SK-N-MC (cell line): ENCODE measurements around the gene CCDC69.
A peak's percentile ranks its signal among the peaks of the same experiment; 100 is the strongest.
"Not testable (repeated sequence)": the region's sequence is repeated elsewhere in the genome, so short reads cannot be mapped to it uniquely, and the experiment has no call there.

Experiments used
- DNase-seq: peaks from one replicate; pipeline ENCODE4 v3.0.0-alpha.2; 2011; ENCODE audit warnings: low read depth, low spot score
- H3K27ac ChIP-seq: fragments of 200-600 bp; sonication (generic); 2 replicates; pipeline ENCODE4 v1.5.1; 2016; ENCODE audit warnings: mixed run types
- H3K36me3 ChIP-seq: fragments of 200-600 bp; sonication (generic); 2 replicates; pipeline ENCODE4 v1.6.1; 2017; ENCODE audit warnings: antibody characterized with exemption, low read length, mixed read lengths; ENCODE audit not compliant: insufficient read depth
- H3K4me3 ChIP-seq: fragments of 200-600 bp; sonication (generic); 2 replicates; pipeline ENCODE4 v1.5.1; 2016
- H3K9ac ChIP-seq: fragments of 200-600 bp; sonication (generic); 2 replicates; pipeline ENCODE4 v1.8.0; 2017; ENCODE audit warnings: mixed run types, mixed read lengths; ENCODE audit not compliant: insufficient read length
- H3K9me3 ChIP-seq: fragments of 200-600 bp; sonication (generic); 2 replicates; pipeline ENCODE4 v1.6.1; 2017; ENCODE audit warnings: low read depth, mild to moderate bottlenecking, antibody characterized with exemption, low read length, moderate library complexity, mixed read lengths
- EZH2 ChIP-seq: fragments of 200-600 bp; sonication (generic); IDR thresholded peaks from one replicate; pipeline ENCODE4 v1.6.1; 2017; ENCODE audit warnings: antibody characterized with exemption
- FOXP2 ChIP-seq: optimal IDR thresholded peaks from 2 replicates; pipeline ENCODE3; 2011; ENCODE audit warnings: mild to moderate bottlenecking, moderate library complexity; ENCODE audit not compliant: insufficient read depth; ENCODE audit errors: extremely low read length, control extremely low read depth
- POLR2AphosphoS5 ChIP-seq: IDR thresholded peaks from 2 replicates; pipeline ENCODE4 v1.6.1; 2012; ENCODE audit warnings: mild to moderate bottlenecking, low read depth, low read length, borderline replicate concordance

CCDC69 gene

DNA sequence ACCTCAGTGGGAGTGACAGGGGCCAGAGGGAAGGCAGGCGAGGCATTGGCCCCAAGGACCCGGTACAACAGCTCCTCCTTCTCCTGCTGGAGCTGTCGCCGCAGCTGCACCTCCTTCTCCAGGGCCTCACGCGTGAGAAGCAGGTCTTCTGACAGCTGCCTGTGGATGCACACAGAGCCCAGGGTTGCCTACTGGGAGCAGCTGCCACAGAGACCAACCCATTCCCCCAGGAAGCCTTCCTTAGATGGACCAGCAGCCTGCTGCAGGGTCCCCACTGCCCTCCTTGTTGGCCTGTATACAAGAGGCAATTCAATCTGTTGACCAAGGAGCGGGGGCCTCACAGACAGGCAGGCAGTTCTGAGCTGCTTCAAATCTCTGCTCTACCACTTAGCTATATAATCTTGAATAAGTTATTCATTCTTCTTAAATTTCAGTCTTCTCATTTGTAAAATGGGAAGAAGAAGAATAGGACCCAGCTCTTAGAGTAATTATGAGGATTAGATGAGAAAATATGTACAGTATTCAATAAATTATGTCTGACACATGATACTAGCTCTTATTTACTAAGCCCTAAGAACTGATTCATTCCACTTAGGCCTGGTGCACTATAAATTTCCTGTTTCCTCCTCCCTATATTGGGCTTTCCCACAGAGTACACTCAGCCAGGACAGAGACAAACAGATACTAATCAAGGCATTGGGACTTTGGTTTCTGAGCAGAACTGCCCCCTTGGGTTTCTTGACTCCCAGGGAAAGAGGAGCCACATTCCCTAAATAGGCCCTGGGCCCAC, 40.2 kb downstream of the CCDC69 start:
- DNase-seq, result no peak
- Histone ChIP-seq H3K9me3 (no peaks in the 10 kb centered on the region), H3K27ac (peak overlapping the region; percentile 56), H3K36me3 (no peaks in the 10 kb centered on the region), H3K9ac (no peak overlapping the region), H3K4me3 (no peak overlapping the region)
- TF ChIP-seq POLR2AphosphoS5 (no peak), FOXP2 (no peak), EZH2 (no peak)

DNA sequence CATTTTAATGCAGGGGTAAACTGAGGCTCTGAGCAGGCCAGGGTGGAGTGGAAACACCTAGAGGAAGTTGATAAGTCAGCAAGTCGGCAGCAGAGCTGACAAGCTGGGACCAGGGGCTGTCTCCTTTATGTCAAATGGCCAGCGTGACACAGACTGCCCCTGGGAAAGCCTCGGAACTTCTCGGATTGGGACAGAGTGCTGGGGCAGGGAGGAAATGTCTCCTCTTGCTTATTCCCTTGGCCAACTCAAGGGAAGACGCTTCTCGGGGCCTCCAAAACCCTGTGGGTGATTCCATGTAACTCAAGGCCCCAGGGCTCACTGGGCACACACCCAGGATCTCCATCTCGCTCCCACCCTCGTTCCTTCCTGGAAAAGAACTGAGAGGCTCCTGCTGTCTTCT, 40.9 kb downstream of the CCDC69 start:
- H3K4me3 ChIP-seq, result no peak overlapping the region
- H3K27ac ChIP-seq, result no peak overlapping the region
- no peaks in the 10 kb centered on the region for H3K9me3 ChIP-seq
- DNase-seq, result no peak
- no peaks in the 10 kb centered on the region for H3K36me3 ChIP-seq
- TF ChIP-seq POLR2AphosphoS5 (no peak), EZH2 (no peak), FOXP2 (no peak)
- no peak overlapping the region for H3K9ac ChIP-seq

DNA sequence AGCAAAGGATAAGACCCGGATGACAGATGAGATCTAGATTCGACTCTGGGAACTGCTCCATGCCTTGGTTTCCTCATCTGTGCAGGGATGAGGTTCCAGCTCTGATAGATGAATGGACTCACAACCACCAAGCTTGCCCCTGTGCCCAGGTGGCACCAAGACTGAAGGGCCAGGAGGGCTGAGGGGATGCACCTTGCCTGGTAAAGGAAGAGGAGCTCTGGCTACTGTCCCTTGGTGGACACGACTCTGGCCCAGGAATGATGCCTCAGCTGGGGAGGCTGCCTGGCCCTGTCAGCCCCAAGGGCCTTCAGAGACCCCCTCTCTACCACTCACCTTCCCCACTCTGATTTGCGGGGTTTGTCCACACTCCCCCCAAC, 41.4 kb downstream of the CCDC69 start:
- Histone ChIP-seq H3K36me3 (no peaks in the 10 kb centered on the region), H3K9ac (no peak overlapping the region), H3K27ac (no peak overlapping the region), H3K9me3 (no peaks in the 10 kb centered on the region), H3K4me3 (no peak overlapping the region)
- DNase-seq, result no peak
- no peak for TF ChIP-seq FOXP2
- no peak for TF ChIP-seq POLR2AphosphoS5
- TF ChIP-seq EZH2, result no peak

DNA sequence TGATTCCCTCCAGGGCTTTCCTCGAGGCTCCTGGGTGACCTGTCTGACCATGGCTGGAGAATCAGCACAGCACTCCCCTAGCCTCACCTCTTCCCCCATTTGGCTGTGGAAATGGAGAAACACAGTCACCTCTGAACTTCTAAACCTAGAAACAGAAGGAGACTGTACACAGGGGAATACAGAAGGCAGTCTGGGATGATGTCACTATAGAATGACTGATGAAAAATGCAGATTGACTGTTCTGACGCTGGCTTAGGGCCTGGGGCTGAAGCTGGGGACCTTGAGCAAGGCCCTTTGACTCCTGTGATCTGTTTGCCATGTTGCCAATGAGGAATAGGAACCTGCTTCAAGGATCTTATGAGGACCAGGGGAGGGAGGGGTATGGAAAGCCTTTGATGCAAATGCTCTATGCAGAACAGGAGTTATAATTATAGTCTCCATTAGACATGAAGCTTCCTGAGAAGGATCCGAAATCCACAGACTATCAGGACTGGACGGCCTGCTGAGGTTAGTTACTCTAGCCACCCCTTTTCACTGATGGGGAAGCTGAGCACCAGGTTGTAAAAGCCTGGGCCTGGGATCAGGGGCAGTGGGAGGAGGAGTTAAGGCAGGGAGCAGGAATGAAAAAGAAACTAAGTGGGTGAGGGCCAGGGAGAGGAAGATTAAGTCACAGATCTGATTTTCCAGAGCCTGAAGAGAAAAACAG, 41.9 kb downstream of the CCDC69 start:
- TF ChIP-seq EZH2, result no peak
- TF ChIP-seq POLR2AphosphoS5, result no peak
- TF ChIP-seq FOXP2, result no peak
- H3K27ac ChIP-seq, result no peak overlapping the region
- no peak overlapping the region for H3K4me3 ChIP-seq
- no peak overlapping the region for H3K9ac ChIP-seq
- H3K36me3 ChIP-seq, result no peaks in the 10 kb centered on the region
- H3K9me3 ChIP-seq, result no peaks in the 10 kb centered on the region
- DNase-seq, result no peak

DNA sequence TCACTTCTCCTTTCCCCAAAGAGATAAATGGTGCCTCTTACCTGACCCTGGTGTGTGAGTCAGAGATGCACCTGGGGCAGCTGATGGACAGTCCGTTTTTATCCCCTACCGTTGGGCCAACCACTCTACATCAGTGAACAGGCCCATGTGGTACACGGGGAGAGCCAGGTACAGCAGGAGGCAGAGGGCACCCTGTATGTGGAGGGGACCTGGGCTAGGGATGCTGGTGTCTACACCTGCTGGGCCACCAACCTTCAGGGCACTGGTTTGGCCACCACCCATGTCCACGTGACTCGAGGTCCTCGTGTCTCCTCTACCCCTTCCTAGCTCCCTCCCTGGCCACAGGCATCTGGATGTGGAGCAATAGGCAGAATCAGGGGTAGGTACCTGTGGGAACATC, 43.6 kb downstream of the CCDC69 start:
- Histone ChIP-seq H3K4me3 (no peak overlapping the region), H3K9ac (no peak overlapping the region), H3K27ac (no peak overlapping the region), H3K36me3 (no peaks in the 10 kb centered on the region), H3K9me3 (no peaks in the 10 kb centered on the region)
- no peak for DNase-seq
- no peak for TF ChIP-seq POLR2AphosphoS5

DNA sequence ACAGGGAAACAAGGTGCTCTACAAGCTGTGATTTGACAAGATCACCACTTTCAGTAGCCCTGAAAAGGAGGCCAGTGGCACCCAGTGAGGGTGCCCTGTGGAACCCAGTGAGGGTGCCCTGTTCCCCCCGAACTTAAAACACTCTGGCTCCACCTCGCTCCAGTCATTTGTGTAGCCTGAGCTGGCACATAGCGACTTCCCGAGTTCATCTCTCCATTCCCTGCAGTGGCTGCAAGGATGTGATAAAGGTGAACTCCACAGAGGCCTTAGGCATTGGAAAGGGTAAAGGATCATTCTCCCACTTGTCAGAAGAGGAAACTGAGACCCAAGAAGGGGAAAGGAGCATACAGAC, 44.4 kb downstream of the CCDC69 start:
- H3K9me3 ChIP-seq, result no peaks in the 10 kb centered on the region
- no peaks in the 10 kb centered on the region for H3K36me3 ChIP-seq
- H3K9ac ChIP-seq, result no peak overlapping the region
- DNase-seq, result no peak
- no peak overlapping the region for H3K4me3 ChIP-seq
- TF ChIP-seq FOXP2 (no peak), EZH2 (no peak)
- H3K27ac ChIP-seq, result no peak overlapping the region

DNA sequence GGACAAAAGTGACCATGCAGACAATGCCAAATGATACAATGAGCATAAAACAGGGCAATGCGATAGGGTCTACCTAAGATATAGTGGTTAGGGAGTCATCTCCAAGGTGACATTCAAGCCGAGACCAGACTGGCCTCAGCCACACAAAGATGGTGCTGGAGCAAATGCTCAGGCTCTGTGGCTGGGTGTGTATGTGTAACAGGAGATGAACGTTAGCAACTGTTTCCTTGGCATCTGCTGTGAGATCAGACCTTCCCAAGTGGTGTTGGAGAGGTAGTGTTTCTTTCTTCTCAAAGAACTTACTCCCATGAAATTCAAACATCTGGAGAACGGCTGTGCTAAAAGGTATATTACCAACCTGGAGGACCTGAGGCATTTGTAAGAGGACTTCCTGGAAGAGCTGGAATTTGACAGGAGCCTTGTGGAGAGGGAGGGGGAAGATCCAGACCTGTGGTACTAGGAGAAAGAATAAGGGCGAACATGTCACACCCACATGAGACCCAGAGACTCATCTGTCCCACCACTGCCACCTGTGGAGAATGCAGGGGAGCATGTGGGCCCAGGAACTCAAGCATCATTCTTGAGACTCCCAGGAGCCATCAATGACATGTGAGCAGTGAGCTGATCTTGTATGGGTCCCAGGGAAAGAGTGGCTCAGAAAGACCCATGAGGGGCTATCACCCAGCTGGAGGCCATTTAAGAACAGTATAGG, 45.0 kb downstream of the CCDC69 start:
- no peak overlapping the region for H3K4me3 ChIP-seq
- H3K9me3 ChIP-seq, result no peaks in the 10 kb centered on the region
- no peak for DNase-seq
- H3K36me3 ChIP-seq, result no peaks in the 10 kb centered on the region
- TF ChIP-seq EZH2 (no peak), FOXP2 (no peak), POLR2AphosphoS5 (no peak)
- H3K9ac ChIP-seq, result no peak overlapping the region
- no peak overlapping the region for H3K27ac ChIP-seq

DNA sequence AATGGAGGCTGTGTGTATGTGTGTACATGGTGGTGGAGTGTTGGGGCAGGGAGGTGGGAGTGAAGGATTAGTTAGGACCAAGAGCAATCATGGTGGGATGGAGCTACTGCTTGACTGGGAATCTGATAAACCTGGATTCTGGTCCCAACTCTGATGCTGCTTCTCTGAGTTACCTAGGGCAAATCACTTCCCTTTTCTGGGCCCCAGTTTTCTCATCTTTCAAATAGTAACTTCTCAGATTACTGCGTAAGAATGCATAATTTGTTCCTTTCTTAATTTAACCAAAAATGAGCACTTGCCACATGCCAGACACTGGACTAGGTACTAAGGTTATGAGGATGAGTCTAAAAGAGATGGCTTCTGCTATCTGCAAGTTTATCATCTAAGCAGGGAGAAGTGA, 45.5 kb downstream of the CCDC69 start:
- H3K27ac ChIP-seq, result no peak overlapping the region
- DNase-seq, result no peak
- H3K4me3 ChIP-seq, result no peak overlapping the region
- no peaks in the 10 kb centered on the region for H3K9me3 ChIP-seq
- H3K36me3 ChIP-seq, result no peaks in the 10 kb centered on the region
- TF ChIP-seq FOXP2, result no peak
- no peak for TF ChIP-seq POLR2AphosphoS5
- no peak for TF ChIP-seq EZH2
- H3K9ac ChIP-seq, result no peak overlapping the region

DNA sequence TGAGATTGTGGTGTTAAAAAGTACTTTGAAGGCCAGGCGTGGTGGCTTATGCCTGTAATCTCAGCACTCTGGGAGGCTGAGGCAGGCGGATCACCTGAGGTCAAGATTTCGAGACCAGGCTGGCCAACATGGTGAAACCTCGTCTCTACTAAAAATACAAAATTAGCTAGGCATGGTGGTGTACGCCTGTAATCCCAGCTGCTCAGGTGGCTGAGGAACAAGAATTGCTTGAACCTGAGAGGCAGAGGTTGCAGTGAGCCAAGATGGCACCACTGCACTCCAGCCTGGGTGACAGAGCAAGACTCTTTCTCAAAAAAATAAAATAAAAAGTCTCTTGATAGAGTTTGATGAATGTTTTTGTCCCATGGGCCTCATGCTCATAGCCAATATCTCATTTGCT, 47.6 kb downstream of the CCDC69 start:
- DNase-seq, H3K4me3 ChIP-seq, H3K9me3 ChIP-seq, H3K9ac ChIP-seq, H3K36me3 ChIP-seq, H3K27ac ChIP-seq: not testable (repeated sequence)
